CD14-positive monocyte (primary cell): ENCODE results near the gene MROH8. TPM values are rescaled to one million over a fixed set of nuclear protein-coding genes. Genes with fewer than 3 reads are reported as not detected.

Experiments used
- DNase-seq, 3 donors: peaks; one replicate each; pipeline ENCODE4 v3.0.0-alpha.2; 2011 to 2022
- H2AFZ ChIP-seq: 2 replicates; pipeline ENCODE4 v1.6.0; 2012; ENCODE audit warnings: mild to moderate bottlenecking, low read depth, low read length, inconsistent platforms; ENCODE audit not compliant: insufficient read depth, poor library complexity, severe bottlenecking
- H3K27ac ChIP-seq, 2 donors: 1 replicate in 1 of 2; 2 replicates in 1 of 2; pipeline ENCODE4 v1.5.1; 2012 to 2013; ENCODE audit warnings: low read length in 2 of 2, control low read depth in 1 of 2, inconsistent platforms in 1 of 2, low read depth in 1 of 2, mild to moderate bottlenecking in 1 of 2
- H3K27me3 ChIP-seq, 2 donors: one replicate each; pipeline versions ENCODE4 v1.6.0 to v1.6.1; 2011 to 2013; ENCODE audit warnings: low read length in 2 of 2; ENCODE audit not compliant: control insufficient read depth in 2 of 2, insufficient read depth in 2 of 2
- H3K36me3 ChIP-seq, 2 donors: replicated peaks in 1 of 2; 1 replicate in 1 of 2; 2 replicates in 1 of 2; pipeline versions ENCODE4 v1.5.1 to v1.6.1; 2012 to 2013; ENCODE audit warnings: low read length in 2 of 2, control low read depth in 1 of 2, inconsistent platforms in 1 of 2, mild to moderate bottlenecking in 1 of 2; ENCODE audit not compliant: insufficient read depth in 2 of 2, control insufficient read depth in 1 of 2
- H3K4me1 ChIP-seq, 2 donors: 1 replicate in 1 of 2; 2 replicates in 1 of 2; pipeline versions ENCODE4 v1.5.1 to v1.6.1; 2012 to 2013; ENCODE audit warnings: low read length in 2 of 2, control low read depth in 1 of 2, inconsistent platforms in 1 of 2, mild to moderate bottlenecking in 1 of 2, moderate library complexity in 1 of 2; ENCODE audit not compliant: insufficient read depth in 2 of 2, control insufficient read depth in 1 of 2
- H3K4me2 ChIP-seq: replicated peaks from 2 replicates; pipeline ENCODE3; 2012; ENCODE audit warnings: low read length, moderate library complexity, mild to moderate bottlenecking; ENCODE audit not compliant: poor library complexity, severe bottlenecking; ENCODE audit errors: extremely low read depth
- H3K4me3 ChIP-seq, 3 experiments: fragments of 200-600 bp in 1 of 3; sonication (generic) in 1 of 3; replicated peaks in 1 of 3; 1 replicate in 2 of 3; 2 replicates in 1 of 3; pipeline ENCODE4 v1.5.1; 2011 to 2013; ENCODE audit warnings: low read length in 3 of 3, mild to moderate bottlenecking in 3 of 3, control low read depth in 2 of 3, low read depth in 2 of 3, inconsistent platforms in 1 of 3, moderate library complexity in 1 of 3
- H3K79me2 ChIP-seq: 2 replicates; pipeline ENCODE4 v1.6.0; 2012; ENCODE audit warnings: mild to moderate bottlenecking, control low read depth, inconsistent platforms, low read length, moderate library complexity; ENCODE audit not compliant: insufficient read depth
- H3K9ac ChIP-seq: 2 replicates; pipeline ENCODE4 v1.6.0; 2017; ENCODE audit warnings: low read length, mild to moderate bottlenecking; ENCODE audit not compliant: insufficient read depth, poor library complexity, severe bottlenecking
- H3K9me3 ChIP-seq, 2 donors: replicated peaks in 1 of 2; 1 replicate in 1 of 2; 2 replicates in 1 of 2; pipeline versions ENCODE4 v1.5.1 to v1.6.1; 2012 to 2013; ENCODE audit warnings: low read length in 2 of 2, control low read depth in 1 of 2; ENCODE audit not compliant: control insufficient read depth in 1 of 2, insufficient read depth in 1 of 2
- H4K20me1 ChIP-seq: 2 replicates; pipeline ENCODE4 v1.6.0; 2012; ENCODE audit warnings: mild to moderate bottlenecking, low read length, control low read depth, moderate library complexity; ENCODE audit not compliant: insufficient read depth
- H3K27ac Mint-ChIP-seq, 7 donors: one replicate each; pipeline ENCODE4 v1.8.0; 2020; ENCODE audit warnings: mild to moderate bottlenecking in 7 of 7, mixed read lengths in 7 of 7, moderate library complexity in 6 of 7, inconsistent platforms in 2 of 7
- H3K27me3 Mint-ChIP-seq, 3 donors: one replicate each; pipeline ENCODE4 v1.8.0; 2021 to 2022; ENCODE audit warnings: low read depth in 3 of 3, mild to moderate bottlenecking in 3 of 3, mixed read lengths in 3 of 3, moderate library complexity in 3 of 3, inconsistent platforms in 1 of 3
- H3K36me3 Mint-ChIP-seq, 2 donors: one replicate each; pipeline ENCODE4 v1.8.0; 2020; ENCODE audit warnings: mixed read lengths in 2 of 2, inconsistent platforms in 1 of 2, mild to moderate bottlenecking in 1 of 2
- H3K4me1 Mint-ChIP-seq: one replicate; pipeline ENCODE4 v1.8.0; 2020; ENCODE audit warnings: mild to moderate bottlenecking, mixed read lengths
- H3K4me3 Mint-ChIP-seq, 2 donors: one replicate each; pipeline ENCODE4 v1.8.0; 2020; ENCODE audit warnings: mild to moderate bottlenecking in 2 of 2, mixed read lengths in 2 of 2, moderate library complexity in 1 of 2
- H3K9me3 Mint-ChIP-seq, 7 donors: one replicate each; pipeline ENCODE4 v1.8.0; 2020 to 2022; ENCODE audit warnings: mixed read lengths in 7 of 7, mild to moderate bottlenecking in 6 of 7, moderate library complexity in 6 of 7, inconsistent platforms in 2 of 7
- CTCF ChIP-seq: fragments of 200-600 bp; IDR thresholded peaks from one replicate; pipeline ENCODE4 v1.8.0; 2022; ENCODE audit warnings: antibody characterized with exemption, mild to moderate bottlenecking
- WGBS: methylation state at CpG from one replicate; pipeline ENCODE4 v1.1.5; 2013; ENCODE audit warnings: missing lambda C conversion rate; ENCODE audit not compliant: insufficient coverage; 5-methylcytosine and 5-hydroxymethylcytosine counted together
- intact Hi-C, 2 donors: fragments of 100-400 bp; cut with micrococcal nuclease; formaldehyde crosslinking; loops; one replicate each; pipeline versions ENCODE4 v1.15.0 to v1.15.1; 2023
- polyA plus RNA-seq, 3 donors: library from polyadenylated mRNA; depleted of rRNA in 1 of 3; unstranded in 2 of 3; stranded (reverse) in 1 of 3; fragments of 300-500 nt in 2 of 3; fragments of >200 nt in 1 of 3; fragmentation: Illumina TruSeq in 2 of 3; gene quantifications; 1 replicate in 2 of 3; 2 replicates in 1 of 3; pipeline ENCODE4 v1.2.3, GENCODE V29; 2012 to 2021

The MROH8 gene
- polyA plus RNA-seq, 3 donors, result 0.08 to 1.0 (median 0.52) TPM

- H3K36me3 ChIP-seq, result peaks cover 80 to 98% of the 10 kb centered on the region in 2 donors
- no peak overlapping the region for H2AFZ ChIP-seq
- no peak overlapping the region for H3K4me3 ChIP-seq
- H3K9me3 ChIP-seq, result no peaks in the 10 kb centered on the region
- H3K9me3 Mint-ChIP-seq, result no peaks in the 10 kb centered on the region
- H3K4me1 Mint-ChIP-seq, result no peaks in the 10 kb centered on the region
- H3K27ac ChIP-seq, result no peak overlapping the region
- intact Hi-C loops, result no loop called here
- no peak overlapping the region for H3K27ac Mint-ChIP-seq
- H3K36me3 Mint-ChIP-seq, result peaks cover 68 to 91% of the 10 kb centered on the region in 2 donors
- no CpG with 5 or more reads among the region's 2 CpGs for WGBS
- no peaks in the 10 kb centered on the region for H3K27me3 Mint-ChIP-seq
- H3K4me3 Mint-ChIP-seq, result no peak overlapping the region
- DNase-seq, result no peak
- no peak for TF ChIP-seq CTCF
- H3K9ac ChIP-seq, result no peak overlapping the region
- no peak overlapping the region for H3K4me2 ChIP-seq
- H3K79me2 ChIP-seq, result peaks cover 8% of the 10 kb centered on the region
- H3K4me1 ChIP-seq, result no peaks in the 10 kb centered on the region
- H4K20me1 ChIP-seq, result peaks cover 19% of the 10 kb centered on the region
- H3K27me3 ChIP-seq, result no peaks in the 10 kb centered on the region
These were observed 26.4 kb upstream of the MROH8 start for GRCh38 chr20:37205794-37206193.

- H3K27me3 Mint-ChIP-seq, result no peaks in the 10 kb centered on the region
- Histone ChIP-seq H3K27me3 (no peaks in the 10 kb centered on the region), H3K4me2 (no peak overlapping the region), H3K9me3 (no peaks in the 10 kb centered on the region), H3K36me3 (peaks cover 82 to 100% of the 10 kb centered on the region in 2 donors), H3K4me3 (no peak overlapping the region), H3K9ac (no peak overlapping the region), H2AFZ (no peak overlapping the region), H4K20me1 (peaks cover 20% of the 10 kb centered on the region), H3K79me2 (peaks cover 8% of the 10 kb centered on the region), H3K27ac (no peak overlapping the region), H3K4me1 (no peaks in the 10 kb centered on the region)
- no peak overlapping the region for H3K4me3 Mint-ChIP-seq
- H3K36me3 Mint-ChIP-seq, result peaks cover 74 to 93% of the 10 kb centered on the region in 2 donors
- H3K9me3 Mint-ChIP-seq, result no peaks in the 10 kb centered on the region
- H3K4me1 Mint-ChIP-seq, result no peaks in the 10 kb centered on the region
- DNase-seq, result no peak
- intact Hi-C loops, result no loop called here
- no CpG with 5 or more reads among the region's 6 CpGs for WGBS
- peak overlapping the region in 2 of 7 donors; percentile 26 to 48 for H3K27ac Mint-ChIP-seq
- TF ChIP-seq CTCF, result no peak
These were observed 25.8 kb upstream of the MROH8 start for GRCh38 chr20:37205130-37205529.
